TTC549 (cell line): Measurements from ENCODE around the gene ARHGEF28.

ENCODE experiments used
- FAIRE-seq: peaks from 2 replicates; lab custom pipeline; 2012; peaks lifted over from hg19 to GRCh38; lab: Jason Lieb, UNC

The ARHGEF28 gene

DNA sequence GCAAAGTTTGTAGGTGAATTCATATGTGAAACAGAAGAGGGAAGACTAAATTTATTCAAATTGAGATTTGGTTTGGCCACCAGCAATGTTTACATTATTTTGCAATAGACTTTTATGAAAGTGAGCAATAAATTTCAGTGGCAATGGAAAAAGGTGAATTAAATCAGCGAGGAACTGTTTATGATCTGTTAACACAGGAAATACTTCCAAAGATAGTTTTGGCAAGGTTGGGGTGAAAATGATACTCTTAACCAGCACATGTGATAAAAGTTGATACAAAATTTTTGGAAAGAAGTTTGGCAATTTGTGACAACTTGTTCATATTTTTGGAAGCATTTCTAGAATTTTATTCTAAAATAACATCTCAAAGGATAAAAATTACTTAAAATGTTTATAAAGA lies 119.8 kb downstream of the ARHGEF28 start:
- FAIRE-seq, result no peak

DNA sequence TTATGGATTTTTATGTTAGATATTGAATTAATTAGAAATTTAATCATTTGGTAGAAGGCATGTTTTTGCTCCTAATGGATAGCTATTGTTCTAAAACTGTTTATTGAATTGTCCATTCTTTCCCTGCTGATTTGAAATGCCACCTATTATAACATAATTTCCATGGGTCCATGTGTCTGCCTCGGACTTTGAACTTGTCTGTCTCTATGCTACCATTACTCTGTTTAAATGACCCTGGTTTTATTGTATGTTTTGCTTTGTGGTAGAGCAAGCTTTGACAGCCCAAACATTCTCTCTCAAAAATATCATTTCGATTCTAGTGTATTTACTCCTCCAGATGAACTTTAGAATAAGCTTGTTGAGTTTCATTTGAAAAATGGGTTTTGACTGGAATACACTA lies 120.6 kb downstream of the ARHGEF28 start:
- FAIRE-seq, result no peak

DNA sequence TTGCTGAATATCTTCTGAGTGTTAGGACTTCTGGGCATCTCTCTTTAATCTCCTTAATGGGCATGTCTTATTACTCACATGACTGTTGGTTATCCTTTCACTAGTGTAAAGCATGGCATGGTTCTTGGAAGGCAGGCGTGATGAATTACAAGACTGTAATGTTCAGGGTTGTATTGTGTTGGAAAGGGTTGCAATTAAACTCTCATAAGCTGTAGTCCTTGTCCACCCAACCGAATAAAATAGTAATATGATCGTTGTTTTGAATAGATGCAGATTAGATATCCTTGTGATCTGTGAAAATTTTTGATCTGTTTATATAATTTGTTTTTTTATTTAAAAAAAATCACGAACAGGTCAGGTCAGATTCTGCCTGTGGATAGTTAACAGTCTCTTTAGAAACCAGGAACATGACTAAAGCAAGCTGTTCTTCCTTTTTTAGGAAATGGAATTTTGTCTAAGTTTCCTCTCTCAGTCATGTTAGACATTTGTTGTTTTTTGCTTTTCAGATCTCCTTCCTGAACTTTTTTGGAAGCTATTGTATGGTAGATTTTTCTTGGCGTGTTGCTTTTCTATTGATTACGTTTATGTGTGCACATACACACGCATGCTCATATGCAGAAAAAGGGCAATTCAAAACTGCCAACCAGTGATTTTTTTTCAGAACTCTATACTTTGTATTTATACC lies 121.8 kb downstream of the ARHGEF28 start:
- no peak for FAIRE-seq

DNA sequence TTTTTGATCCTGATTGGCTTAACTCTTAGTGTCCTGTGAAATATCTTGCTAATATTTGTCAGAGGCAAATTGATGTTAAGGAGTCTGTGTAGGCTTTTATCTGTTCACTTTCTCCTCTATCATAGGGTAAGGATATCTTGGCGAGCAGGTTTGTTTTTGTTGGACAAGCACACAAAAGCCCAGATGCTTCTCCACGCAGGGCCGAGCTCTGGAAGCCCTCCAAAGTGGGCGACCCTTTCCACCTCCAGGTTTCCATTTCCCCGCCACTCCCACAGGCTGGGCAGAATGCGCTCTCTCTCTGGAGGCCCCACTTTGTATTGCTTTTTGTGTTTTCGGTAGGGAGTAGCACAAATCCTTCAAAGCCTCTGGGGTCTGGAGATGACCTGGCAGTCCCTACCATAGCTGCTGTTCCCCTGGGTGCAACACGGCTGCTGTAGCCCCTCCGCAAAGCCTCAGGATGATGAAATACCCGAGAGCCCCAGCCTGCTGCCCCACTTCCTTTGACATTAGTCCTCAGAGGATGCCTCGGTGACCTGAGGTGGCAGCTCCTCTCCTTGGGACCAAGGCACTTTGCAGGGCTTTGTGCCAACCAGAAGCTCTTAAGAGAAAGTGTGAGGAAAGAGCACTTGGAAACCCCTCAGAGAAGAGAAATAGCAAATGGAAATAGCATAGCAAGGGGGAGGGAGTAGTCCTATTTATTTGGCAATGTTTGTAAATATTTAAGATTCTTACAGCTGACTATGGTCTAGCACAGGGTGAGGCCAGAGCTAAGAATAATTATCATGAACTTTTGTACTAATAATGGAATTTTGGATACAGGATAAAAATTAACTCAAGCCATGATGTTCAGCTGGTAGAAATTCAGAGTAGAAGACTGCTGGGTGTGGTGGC lies 122.8 kb downstream of the ARHGEF28 start:
- FAIRE-seq, result no peak

DNA sequence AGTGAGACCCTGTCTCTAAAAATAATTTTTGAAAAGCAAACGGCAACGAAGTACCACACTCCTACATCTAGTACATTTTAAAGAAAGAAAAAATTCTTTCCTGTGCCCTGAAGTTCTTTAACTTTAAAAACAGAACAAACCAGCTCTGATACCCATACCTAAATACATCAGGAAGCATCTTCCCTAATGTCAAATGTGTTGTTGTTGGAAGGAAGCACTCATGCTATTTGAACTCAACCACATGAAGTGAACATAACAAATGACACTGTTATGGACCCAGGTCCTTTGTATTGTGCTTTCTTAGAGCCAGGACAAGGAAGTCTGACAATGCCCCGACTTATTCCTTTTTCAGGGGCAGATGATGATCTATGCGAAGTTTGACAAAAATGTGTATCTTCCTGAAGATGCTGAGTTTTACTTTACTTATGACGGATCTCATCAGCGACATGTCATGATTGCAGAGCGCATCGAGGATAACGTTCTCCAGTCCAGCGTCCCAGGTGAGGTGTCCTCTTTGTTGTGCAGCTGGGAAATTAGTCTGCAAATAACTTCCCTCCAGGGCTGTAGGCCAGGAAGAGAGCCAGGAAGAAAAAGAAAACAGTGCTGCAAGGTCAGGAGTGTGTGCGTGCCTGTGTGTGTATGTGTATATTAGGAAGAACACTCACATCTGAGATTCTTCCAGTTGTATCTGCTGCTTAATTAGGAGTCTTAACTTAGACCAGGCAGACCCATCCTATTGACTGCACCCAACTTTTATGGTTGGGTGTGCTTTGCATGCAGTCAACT lies 123.7 kb downstream of the ARHGEF28 start:
- no peak for FAIRE-seq

DNA sequence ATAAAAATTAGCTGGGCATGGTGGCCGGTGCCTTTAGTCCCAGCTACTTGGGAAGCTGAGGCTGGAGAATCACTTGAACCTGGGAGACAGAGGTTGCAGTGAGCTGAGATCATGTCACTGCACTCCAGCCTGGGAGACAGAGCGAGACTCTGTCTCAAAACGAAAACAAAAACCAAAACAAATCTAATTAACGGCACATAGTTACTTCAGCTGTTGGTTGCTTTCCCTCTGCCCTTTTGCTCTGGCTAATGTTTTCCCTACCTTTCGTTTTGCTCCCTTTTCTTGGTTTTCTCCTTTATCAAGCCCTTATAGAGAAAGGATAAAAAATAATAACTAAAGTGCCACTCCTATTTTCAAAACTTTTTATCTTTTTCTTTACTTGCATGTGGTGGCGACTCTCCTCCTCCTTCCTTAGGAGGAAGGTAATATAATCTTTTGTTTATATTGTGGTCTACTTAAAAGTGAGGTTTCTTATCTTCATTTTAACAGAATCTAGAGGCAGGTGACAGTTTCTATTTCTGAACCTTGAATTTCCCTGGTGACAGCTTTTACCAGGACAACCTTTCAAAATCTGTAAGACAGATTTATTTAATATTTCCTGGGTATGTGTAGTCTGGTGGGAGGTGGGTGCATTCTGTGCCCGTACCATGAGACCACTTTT lies 125.4 kb downstream of the ARHGEF28 start:
- no peak for FAIRE-seq

DNA sequence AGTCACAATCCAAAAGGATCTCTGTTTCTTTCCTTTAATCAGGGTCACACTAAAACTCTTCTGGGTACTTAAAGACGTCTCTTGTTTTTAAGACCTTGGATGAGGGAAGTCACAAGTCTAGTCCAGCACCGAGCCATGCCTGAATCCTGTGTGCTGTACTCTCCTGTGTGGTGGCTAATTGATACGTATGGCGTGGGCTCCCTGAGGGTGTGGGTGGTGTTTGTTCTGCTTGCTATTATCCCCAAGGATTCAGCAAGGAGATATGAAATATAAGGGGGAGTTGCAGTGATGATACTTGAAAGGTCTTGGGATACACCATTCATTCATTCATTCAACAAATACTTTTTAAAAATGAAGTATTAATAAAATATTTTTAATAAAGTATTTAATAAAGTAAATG lies 128.3 kb downstream of the ARHGEF28 start:
- no peak for FAIRE-seq

DNA sequence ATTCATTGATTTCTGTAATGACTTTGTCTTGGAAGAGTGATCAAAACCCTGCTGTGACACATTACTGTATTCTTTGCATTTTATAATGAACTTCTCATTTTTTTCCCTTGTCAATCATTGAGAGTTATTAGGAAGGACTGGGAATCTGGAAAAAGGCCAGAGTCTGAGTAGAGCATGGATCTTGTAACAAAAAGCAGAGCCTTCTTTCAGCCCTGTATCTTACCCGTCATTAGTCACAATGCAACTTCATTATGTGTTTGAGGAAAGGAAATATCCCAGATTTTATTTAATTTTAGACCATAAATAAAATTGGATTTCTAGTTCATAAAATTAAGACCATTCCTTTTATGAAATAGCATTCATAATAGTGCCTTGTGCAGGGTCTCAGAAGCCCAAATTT lies 131.4 kb downstream of the ARHGEF28 start:
- FAIRE-seq, result no peak

DNA sequence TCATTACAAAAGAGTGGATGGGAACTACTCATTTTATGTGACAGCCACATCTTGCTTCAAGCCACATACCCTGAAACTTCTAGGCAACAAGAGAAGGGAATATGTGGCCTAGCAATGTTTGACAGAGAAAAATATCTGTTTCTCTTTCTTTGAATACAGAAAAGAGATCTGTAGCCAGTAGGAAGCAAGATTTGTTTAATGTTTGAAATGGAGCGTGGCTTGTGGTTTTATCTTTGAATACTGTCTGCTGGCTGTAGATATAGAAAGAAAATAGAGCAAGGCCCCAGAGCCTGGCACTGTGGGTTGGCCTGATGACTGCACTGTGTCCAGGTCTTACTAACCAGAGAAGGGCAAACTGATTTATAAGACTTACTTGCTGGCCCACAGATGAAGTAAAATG lies 133.8 kb downstream of the ARHGEF28 start:
- FAIRE-seq, result no peak

DNA sequence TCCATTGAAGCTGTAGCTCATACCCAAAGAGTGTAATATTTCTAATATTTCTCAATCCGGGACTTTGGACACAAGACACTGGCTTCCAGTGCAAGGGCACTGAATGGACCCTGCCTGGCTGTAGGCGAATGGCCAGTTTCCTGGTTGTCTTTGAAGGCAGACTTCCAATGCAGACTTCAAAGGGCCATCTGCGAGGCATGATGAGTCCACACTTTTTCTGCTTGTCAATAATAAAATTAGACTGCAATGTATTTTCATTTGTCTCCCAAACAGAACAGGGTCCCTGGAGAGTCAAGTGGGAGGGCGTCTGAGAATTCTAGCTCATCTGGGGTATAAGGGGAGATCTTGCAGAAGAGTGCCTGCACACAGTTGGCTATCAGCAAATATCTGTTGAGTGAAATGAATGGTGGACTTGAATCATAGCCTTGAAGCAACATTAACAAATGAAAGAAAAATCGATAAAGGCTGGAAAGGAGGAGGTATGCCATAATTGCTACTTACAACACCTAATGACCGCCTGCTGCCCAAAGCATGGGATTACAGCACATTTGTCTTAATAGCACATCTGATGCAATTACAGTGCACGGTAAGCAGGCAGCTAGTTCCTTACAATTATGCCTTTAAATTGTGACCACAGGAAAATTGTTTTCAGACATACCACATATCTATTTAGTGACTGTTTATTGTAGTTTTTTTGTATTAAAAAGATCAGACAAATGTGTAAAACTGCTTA lies 137.5 kb downstream of the ARHGEF28 start:
- FAIRE-seq, result no peak

DNA sequence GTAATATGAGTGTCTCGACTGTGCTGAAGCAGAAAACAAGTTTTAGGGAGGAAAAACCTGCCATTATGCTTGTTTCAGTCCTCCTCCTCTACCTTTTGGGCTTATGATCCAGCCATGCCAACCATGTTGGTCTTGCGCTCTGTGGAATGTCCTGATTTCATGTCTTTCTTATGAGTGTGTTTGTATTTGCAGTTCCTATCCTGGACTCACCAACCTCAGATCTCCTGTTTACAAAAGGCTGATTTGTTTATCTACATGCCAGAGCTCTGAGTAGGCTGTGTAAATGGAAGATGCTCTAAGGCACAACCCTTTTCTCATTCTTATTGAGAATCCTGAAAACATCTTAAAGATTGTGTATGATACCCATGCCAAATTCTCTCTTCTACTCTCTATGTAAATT lies 138.6 kb downstream of the ARHGEF28 start:
- no peak for FAIRE-seq

DNA sequence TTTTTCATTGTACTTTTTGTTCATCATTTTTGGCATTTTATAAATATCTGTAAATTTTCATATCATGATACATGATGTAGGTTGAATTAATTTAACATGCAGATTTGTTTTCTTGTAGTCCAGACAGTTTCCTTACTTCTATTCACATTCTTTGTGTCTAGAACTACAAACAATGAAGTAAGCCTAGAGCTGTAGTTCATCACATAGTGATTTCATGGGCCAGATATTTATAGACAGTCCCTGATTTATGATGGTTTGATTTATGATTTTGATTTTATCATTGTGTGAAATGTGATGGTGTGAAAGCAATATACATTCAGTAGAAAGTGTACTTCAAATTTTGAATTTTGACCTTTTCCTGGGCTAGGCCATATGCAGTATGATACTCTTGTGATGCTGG lies 139.0 kb downstream of the ARHGEF28 start:
- FAIRE-seq, result no peak

DNA sequence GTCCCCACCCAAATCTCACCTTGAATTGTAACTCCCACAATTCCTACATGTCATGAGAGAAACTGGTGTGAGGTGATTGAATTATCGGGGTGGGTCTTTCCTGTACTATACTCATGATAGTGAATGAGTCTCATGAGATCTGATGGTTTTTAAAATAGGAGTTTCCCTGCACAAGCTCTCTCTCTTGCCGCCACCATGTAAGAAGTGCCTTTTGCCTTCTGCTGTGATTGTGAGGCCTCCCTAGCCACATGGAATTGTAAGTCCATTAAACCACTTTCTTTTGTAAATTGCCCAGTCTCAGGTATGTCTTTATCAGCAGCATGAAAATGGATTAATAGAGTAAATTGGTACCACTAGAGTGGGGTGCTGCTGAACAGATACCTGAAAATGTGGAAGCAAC lies 140.9 kb downstream of the ARHGEF28 start:
- no peak for FAIRE-seq

DNA sequence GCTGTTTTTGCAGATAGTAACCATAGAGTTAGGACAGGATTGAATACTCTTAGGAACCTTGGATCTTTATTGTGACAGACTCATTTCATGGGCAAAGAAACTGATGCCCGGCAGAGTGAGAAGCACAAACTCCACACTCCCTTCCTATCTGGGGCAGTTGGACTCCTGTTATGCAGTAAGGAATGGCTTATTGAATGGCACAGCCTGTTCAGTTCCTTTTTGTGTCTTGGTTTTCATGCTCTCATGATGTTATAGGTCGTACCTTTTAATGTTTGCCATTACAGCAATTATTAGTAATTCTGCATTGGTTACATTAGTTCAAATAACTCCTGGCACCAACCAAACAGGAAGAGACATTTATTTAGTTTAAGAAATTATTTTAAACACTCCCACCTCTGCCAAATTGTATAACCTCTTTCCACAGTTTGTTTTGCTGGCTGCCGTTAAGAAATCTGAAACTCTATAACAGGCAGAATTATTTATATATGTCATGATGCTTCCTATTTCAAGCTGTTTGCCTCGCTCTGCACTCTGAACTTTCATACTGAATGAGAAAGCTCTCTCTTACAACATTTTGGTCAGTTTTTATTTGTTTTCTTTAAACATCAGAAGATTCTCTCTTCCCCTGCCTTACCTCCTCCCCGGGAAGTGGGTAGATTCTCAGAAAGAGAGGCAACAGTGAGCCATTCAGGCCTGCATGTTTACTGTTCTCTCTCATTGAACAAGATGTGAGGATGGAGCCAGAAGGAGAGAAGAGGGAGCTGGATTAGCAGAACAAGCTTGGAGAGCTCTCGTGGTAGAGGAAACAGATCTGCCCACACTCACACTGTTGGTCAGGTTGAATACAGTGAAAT lies 144.4 kb downstream of the ARHGEF28 start:
- no peak for FAIRE-seq

DNA sequence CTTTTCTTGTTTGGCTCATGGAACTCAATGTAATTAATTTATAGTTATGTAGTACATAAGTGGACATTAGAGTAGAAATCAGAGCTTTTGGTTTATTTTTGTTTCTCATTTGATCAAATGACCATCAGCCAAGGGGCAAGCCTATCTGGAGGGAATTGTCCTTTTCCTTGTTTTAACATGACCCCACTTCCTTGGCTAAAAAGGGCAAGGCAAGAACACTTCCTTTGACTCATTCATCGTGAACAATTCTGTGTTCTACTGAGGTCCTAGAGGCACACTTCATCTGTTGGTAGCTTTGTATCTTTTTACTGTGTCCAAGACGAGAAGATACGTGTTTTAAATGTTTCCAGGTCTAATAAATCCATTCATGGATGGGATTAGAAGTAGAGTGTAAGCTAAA lies 148.9 kb downstream of the ARHGEF28 start:
- no peak for FAIRE-seq

DNA sequence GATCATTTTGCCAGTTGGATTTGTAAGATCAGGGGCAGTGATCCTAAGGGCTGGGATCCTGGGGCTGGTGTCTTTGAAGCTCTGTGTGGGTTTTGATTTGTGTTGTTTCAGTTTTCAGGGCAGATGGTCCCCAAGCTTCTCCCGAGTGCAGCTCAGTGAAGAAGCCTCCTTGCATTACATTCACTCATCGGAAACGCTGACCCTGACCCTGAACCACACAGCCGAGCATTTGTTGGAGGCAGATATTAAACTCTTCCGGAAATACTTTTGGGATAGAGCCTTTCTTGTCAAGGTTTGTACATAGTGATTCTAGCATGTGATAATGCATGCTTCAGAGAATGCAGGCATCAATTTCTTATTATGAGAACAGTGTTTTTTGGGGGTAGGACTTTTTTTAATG lies 150.4 kb downstream of the ARHGEF28 start:
- FAIRE-seq, result no peak

DNA sequence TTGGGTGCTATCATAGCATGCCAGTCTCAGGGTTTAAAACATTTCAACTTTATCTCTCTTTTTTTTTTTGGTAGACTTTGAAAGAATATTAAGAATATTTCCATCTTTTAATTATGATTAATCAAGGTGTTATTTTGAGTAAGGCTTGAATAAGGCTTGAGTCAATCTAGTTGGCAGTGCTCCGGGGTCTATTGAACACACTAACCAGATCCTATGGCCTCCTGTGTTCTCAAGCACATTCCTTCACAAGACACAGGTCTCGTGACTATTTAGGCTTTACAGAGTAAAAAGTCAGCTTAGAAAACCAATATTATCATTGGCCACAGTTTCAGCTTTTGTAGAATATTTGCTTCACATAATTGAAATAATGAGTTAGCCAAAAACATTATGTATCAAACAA lies 151.2 kb downstream of the ARHGEF28 start:
- no peak for FAIRE-seq

DNA sequence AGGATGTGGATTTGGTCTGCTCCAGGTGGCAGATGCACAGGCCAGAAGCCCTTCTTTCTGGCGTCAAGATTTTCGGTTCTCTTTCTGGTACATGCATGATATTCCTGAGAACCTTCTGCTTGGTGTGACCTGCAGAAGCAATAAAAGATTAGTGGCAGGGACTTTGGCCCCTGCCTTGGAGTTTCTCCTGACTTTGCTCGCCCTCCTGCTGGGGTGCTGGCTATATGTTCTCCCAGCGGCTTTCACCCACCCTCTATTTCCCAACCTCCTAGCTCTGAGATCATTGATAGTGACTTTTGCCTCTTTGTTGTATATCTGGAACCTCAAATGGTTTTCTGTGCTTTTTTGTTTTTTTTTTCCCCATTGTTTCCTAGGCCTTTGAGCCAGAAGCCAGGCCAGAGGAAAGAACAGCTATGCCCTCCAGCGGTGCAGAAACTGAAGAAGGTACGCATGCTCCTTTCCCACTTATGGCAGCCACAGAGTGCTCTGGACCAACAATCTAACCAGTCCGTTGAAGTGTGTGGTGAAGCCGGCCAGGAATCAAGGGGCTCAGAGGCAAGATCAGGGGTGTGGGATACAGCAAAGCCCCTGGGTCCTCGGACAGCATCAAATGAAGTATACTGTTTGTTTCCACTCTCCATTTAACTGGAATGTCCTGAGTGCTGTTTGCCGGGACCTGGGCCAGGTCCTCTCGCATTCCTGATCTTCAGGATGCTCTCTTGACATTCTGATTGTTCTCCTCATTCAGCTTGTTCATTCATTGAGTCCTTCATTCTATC lies 154.5 kb downstream of the ARHGEF28 start:
- FAIRE-seq, result no peak

DNA sequence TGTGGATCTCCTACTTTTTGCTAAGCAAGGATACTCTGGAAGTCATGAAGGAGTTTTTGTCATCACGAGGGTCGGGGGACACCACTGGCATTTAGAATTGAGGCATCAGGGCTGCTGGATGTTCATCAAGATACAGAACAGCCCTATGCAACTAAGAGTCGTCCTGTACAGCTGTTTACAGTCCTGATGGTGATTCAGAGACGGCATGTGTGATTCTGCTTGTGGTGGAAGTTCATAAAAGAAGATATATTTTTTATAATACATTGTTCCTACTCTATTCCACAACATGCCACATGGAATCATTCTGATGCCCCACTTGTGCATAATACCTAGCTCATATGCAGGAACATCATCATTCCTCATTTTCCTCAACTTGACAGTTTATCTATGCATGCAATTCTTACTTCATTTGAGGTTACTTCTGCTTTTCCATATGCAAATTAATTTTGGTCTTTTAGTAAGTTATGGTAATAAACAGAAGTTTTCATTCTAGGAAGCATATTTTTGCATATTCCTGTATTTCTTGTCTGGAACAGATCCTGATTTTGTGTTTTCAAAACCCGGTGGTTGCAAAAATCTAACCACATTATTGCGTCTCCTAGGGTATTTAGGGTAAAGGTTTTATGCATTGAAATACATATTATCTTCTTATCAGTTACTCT lies 155.2 kb downstream of the ARHGEF28 start:
- FAIRE-seq, result no peak
